H1 (cell line): ENCODE results near the gene EPB41L5. TPM values are rescaled to one million over a fixed set of nuclear protein-coding genes. Genes with fewer than 3 reads are reported as not detected.
"Not testable (repeated sequence)": the region's sequence is repeated elsewhere in the genome, so short reads cannot be mapped to it uniquely, and the experiment has no call there.

Experiments
- CTCF ChIA-PET: fragments of 300-600 bp; sonication (Branson Sonifier 250); formaldehyde crosslinking; loops from one replicate; lab custom pipeline; 2021; ENCODE audit not compliant: partially characterized antibody; lab: Charles Lee
- POLR2A ChIA-PET: fragments of 300-600 bp; sonication (Branson Sonifier 250); formaldehyde crosslinking; loops from one replicate; lab custom pipeline; 2021; ENCODE audit warnings: inconsistent platforms; ENCODE audit not compliant: partially characterized antibody; lab: Charles Lee
- DNase-seq, 2 experiments: peaks; one replicate each; pipeline versions ENCODE4 v3.0.0 to v3.0.0-alpha.2; 2010 to 2022; ENCODE audit warnings: low spot score in 2 of 2, low read depth in 1 of 2, mixed read lengths in 1 of 2
- FAIRE-seq: peaks from 2 replicates; lab custom pipeline; 2011; peaks lifted over from hg19 to GRCh38; lab: Jason Lieb, UNC
- H2AFZ ChIP-seq: 2 replicates; pipeline ENCODE4 v1.8.1; 2012; ENCODE audit warnings: low read length, inconsistent platforms
- H2AK5ac ChIP-seq: 2 replicates; pipeline ENCODE4 v1.6.1; 2013; ENCODE audit warnings: low read depth, low read length
- H2BK120ac ChIP-seq: replicated peaks from 2 replicates; pipeline ENCODE3; 2013; ENCODE audit warnings: low read depth, low read length, inconsistent platforms
- H2BK12ac ChIP-seq: 2 replicates; pipeline ENCODE4 v1.6.1; 2013; ENCODE audit warnings: low read depth, low read length
- H2BK15ac ChIP-seq: 2 replicates; pipeline ENCODE4 v1.6.1; 2013; ENCODE audit warnings: low read length
- H2BK20ac ChIP-seq: 2 replicates; pipeline ENCODE4 v1.6.1; 2013; ENCODE audit warnings: low read length
- H2BK5ac ChIP-seq: 2 replicates; pipeline ENCODE4 v1.6.1; 2013; ENCODE audit warnings: low read depth, low read length
- H3K14ac ChIP-seq: 2 replicates; pipeline ENCODE4 v1.6.1; 2013; ENCODE audit warnings: inconsistent platforms; ENCODE audit not compliant: insufficient read length
- H3K18ac ChIP-seq: 2 replicates; pipeline ENCODE4 v1.6.1; 2013; ENCODE audit warnings: low read length; ENCODE audit errors: extremely low read depth
- H3K23ac ChIP-seq: 2 replicates; pipeline ENCODE4 v1.6.1; 2013; ENCODE audit warnings: inconsistent platforms; ENCODE audit not compliant: insufficient read length
- H3K23me2 ChIP-seq: 2 replicates; pipeline ENCODE4 v1.6.1; 2013; ENCODE audit warnings: low read depth, low read length
- H3K27ac ChIP-seq: 2 replicates; pipeline ENCODE4 v1.6.1; 2011; ENCODE audit warnings: low read depth, low read length, inconsistent platforms
- H3K27me3 ChIP-seq, 4 experiments: replicated peaks in 1 of 4; 1 replicate in 1 of 4; 2 replicates in 3 of 4; pipeline versions ENCODE4 v1.6.1 to v1.8.1; 2011 to 2013; ENCODE audit warnings: low read length in 3 of 4, mild to moderate bottlenecking in 3 of 4, inconsistent platforms in 2 of 4, mixed read lengths in 2 of 4, moderate library complexity in 1 of 4; ENCODE audit not compliant: control insufficient read depth in 3 of 4, insufficient read depth in 3 of 4; ENCODE audit errors: extremely low read depth in 1 of 4
- H3K36me3 ChIP-seq, 4 experiments: 2 replicates each; pipeline versions ENCODE4 v1.6.1 to v1.8.1; 2011 to 2013; ENCODE audit warnings: mild to moderate bottlenecking in 4 of 4, low read length in 3 of 4, moderate library complexity in 2 of 4, control low read depth in 1 of 4, inconsistent platforms in 1 of 4; ENCODE audit not compliant: insufficient read depth in 4 of 4, control insufficient read depth in 2 of 4
- H3K4ac ChIP-seq: replicated peaks from 2 replicates; pipeline ENCODE3; 2013; ENCODE audit warnings: low read length, low read depth, mixed read lengths, inconsistent platforms; ENCODE audit not compliant: insufficient read length
- H3K4me1 ChIP-seq, 4 experiments: replicated peaks in 1 of 4; 1 replicate in 1 of 4; 2 replicates in 3 of 4; pipeline versions ENCODE4 v1.6.1 to v1.8.1; 2011 to 2013; ENCODE audit warnings: low read length in 3 of 4, inconsistent platforms in 2 of 4, mixed read lengths in 1 of 4; ENCODE audit not compliant: insufficient read depth in 4 of 4, control insufficient read depth in 3 of 4
- H3K4me2 ChIP-seq, 2 experiments: 2 replicates each; pipeline versions ENCODE4 v1.6.1 to v1.8.1; 2011 to 2013; ENCODE audit warnings: low read depth in 2 of 2, low read length in 2 of 2, control low read depth in 1 of 2, inconsistent platforms in 1 of 2, mild to moderate bottlenecking in 1 of 2; ENCODE audit not compliant: insufficient read depth in 1 of 2
- H3K4me3 ChIP-seq, 4 experiments: fragments of 200-600, 300-600 bp in 1 of 4; sonication (generic), shearing (Covaris generic), sonication (Bioruptor Twin) in 1 of 4; 2 replicates each; pipeline versions ENCODE4 v1.5.1 to v1.8.1; 2011 to 2016; ENCODE audit warnings: low read length in 4 of 4, low read depth in 3 of 4, control low read depth in 2 of 4, inconsistent platforms in 2 of 4, mild to moderate bottlenecking in 2 of 4, mixed read lengths in 1 of 4, moderate library complexity in 1 of 4; ENCODE audit not compliant: insufficient read depth in 2 of 4; ENCODE audit errors: extremely low read depth in 1 of 4
- H3K56ac ChIP-seq: replicated peaks from 2 replicates; pipeline ENCODE3; 2013; ENCODE audit warnings: low read depth, mild to moderate bottlenecking, mixed read lengths, low read length, inconsistent platforms; ENCODE audit not compliant: insufficient read length
- H3K79me1 ChIP-seq: 2 replicates; pipeline ENCODE4 v1.6.1; 2013; ENCODE audit warnings: low read depth, low read length, control low read depth
- H3K79me2 ChIP-seq, 2 experiments: 2 replicates each; pipeline versions ENCODE4 v1.6.1 to v1.8.1; 2012 to 2013; ENCODE audit warnings: low read length in 2 of 2, mild to moderate bottlenecking in 2 of 2, inconsistent platforms in 1 of 2; ENCODE audit not compliant: insufficient read depth in 2 of 2, control insufficient read depth in 1 of 2
- H3K9ac ChIP-seq, 4 experiments: replicated peaks in 1 of 4; 1 replicate in 1 of 4; 2 replicates in 3 of 4; pipeline versions ENCODE4 v1.6.1 to v1.8.1; 2011 to 2013; ENCODE audit warnings: low read depth in 3 of 4, low read length in 3 of 4, control low read depth in 2 of 4, mild to moderate bottlenecking in 2 of 4, moderate library complexity in 2 of 4, inconsistent platforms in 1 of 4; ENCODE audit errors: extremely low read depth in 1 of 4
- H3K9me3 ChIP-seq, 2 experiments: 2 replicates each; pipeline versions ENCODE4 v1.6.1 to v1.8.1; 2012 to 2013; ENCODE audit warnings: mild to moderate bottlenecking in 2 of 2, moderate library complexity in 2 of 2, control low read depth in 1 of 2, inconsistent platforms in 1 of 2, low read depth in 1 of 2, low read length in 1 of 2, mixed read lengths in 1 of 2; ENCODE audit not compliant: insufficient read depth in 2 of 2
- H4K20me1 ChIP-seq, 2 experiments: replicated peaks in 1 of 2; 2 replicates each; pipeline versions ENCODE3 to v1.8.1; 2011 to 2013; ENCODE audit warnings: inconsistent platforms in 2 of 2, low read length in 2 of 2, mild to moderate bottlenecking in 1 of 2; ENCODE audit not compliant: insufficient read depth in 2 of 2, control insufficient read depth in 1 of 2
- H4K5ac ChIP-seq: 2 replicates; pipeline ENCODE4 v1.6.1; 2013; ENCODE audit warnings: low read length, low read depth, mixed read lengths, inconsistent platforms; ENCODE audit not compliant: insufficient read length
- H4K8ac ChIP-seq: 2 replicates; pipeline ENCODE4 v1.8.0; 2013; ENCODE audit warnings: mild to moderate bottlenecking, moderate library complexity, low read length, inconsistent platforms; ENCODE audit not compliant: insufficient read depth; ENCODE audit errors: extremely low read depth
- H4K91ac ChIP-seq: replicated peaks from 2 replicates; pipeline ENCODE3; 2013; ENCODE audit warnings: low read length, mixed read lengths, inconsistent platforms; ENCODE audit not compliant: insufficient read length
- WGBS, 2 experiments: shearing (Covaris generic) in 1 of 2; methylation state at CpG; one replicate each; pipeline versions ENCODE4 v1.1.6 to v1.1.7; 2013 to 2015; ENCODE audit warnings: low lambda C conversion rate in 2 of 2, mixed read lengths in 2 of 2, inconsistent platforms in 1 of 2, low coverage in 1 of 2, missing lambda C conversion rate in 1 of 2; ENCODE audit not compliant: insufficient replicate concordance in 2 of 2, insufficient coverage in 1 of 2, insufficient read length in 1 of 2; ENCODE audit errors: extremely low coverage in 1 of 2, missing lambda C conversion rate in 1 of 2; 5-methylcytosine and 5-hydroxymethylcytosine counted together
- polyA plus RNA-seq, 7 experiments: library from polyadenylated mRNA; depleted of rRNA in 3 of 7; stranded (reverse) in 5 of 7; unstranded in 2 of 7; fragments of >200 nt in 5 of 7; fragments of 200-250 nt in 2 of 7; gene quantifications; 1 replicate in 5 of 7; 2 replicates in 1 of 7; 4 replicates in 1 of 7; pipeline versions ENCODE4 v1.2.1 to v1.2.3, GENCODE V29; 2011 to 2013; ENCODE audit warnings: missing spikeins in 2 of 7, mixed read lengths in 2 of 7
- total RNA-seq: library from RNA; stranded (reverse); fragmentation: NEBNext Ultra II Directional; extraction: Animal tissue kit (Norgen Biotek cat#: 25700); gene quantifications from 2 replicates; pipeline ENCODE4 v1.2.1, GENCODE V29; 2021

EPB41L5 gene
- total and polyA plus RNA-seq, 2 of the 8 experiments (the other 6 are each of a cell fraction or from before 2014, with no cell fraction given), result 13.5 to 32.3 TPM

DNA sequence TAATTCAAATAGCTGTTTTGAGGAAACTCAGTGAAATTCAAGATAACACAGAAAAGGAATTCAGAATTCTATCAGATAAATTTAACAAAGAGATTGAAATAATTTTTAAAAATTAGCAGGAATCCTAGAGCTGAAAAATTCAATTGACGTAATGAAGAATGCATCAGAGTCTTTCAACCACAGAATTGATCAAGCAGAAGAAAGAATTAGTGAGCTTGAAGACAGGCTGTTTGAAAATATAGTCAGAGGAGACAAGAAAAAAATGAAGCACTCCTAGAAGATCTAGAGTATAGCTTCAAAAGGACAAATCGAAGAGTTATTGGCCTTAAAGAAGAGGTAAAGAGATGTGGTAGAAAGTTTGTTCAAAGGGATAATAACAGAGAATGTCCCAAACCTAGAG, 122.1 kb downstream of the EPB41L5 start:
- H3K23me2 ChIP-seq, H3K9me3 ChIP-seq, H3K4me2 ChIP-seq, H3K56ac ChIP-seq, H4K8ac ChIP-seq, H3K18ac ChIP-seq, H2BK15ac ChIP-seq, H3K4me3 ChIP-seq, FAIRE-seq, H3K23ac ChIP-seq, H2AK5ac ChIP-seq, H4K91ac ChIP-seq, H3K4me1 ChIP-seq, H3K4ac ChIP-seq, H3K9ac ChIP-seq, H3K14ac ChIP-seq, H3K27ac ChIP-seq, H3K79me2 ChIP-seq, H2BK12ac ChIP-seq, DNase-seq, H2BK5ac ChIP-seq, H2BK20ac ChIP-seq, H2BK120ac ChIP-seq, CTCF ChIA-PET, H2AFZ ChIP-seq, POLR2A ChIA-PET, H4K20me1 ChIP-seq, H3K79me1 ChIP-seq, H3K27me3 ChIP-seq, H4K5ac ChIP-seq: not testable (repeated sequence)
- peaks cover 0 to 15% (median 2%) of the 10 kb centered on the region in 4 experiments; a peak in 6 of 8 replicates for H3K36me3 ChIP-seq
- 87% methylated on average over 2 of the region's 2 CpGs; no CpG with 5 or more reads in 1 of the 2 experiments for WGBS, 2 experiments
